OCI-LY1 (cell line): Measurements from ENCODE around the gene HOXC6.

ENCODE experiments used
- EZH2 ChIP-seq: fragments of 200-600 bp; sonication (generic), shearing (Covaris generic); IDR thresholded peaks from 2 replicates; pipeline ENCODE4 v1.8.0; 2017; ENCODE audit warnings: borderline replicate concordance, mixed run types, mild to moderate bottlenecking, antibody characterized with exemption, low read length, moderate library complexity, mixed read lengths
- TF ChIP-seq, protein P1 (sequence below): fragments of 200-600 bp; sonication (generic), shearing (Covaris generic); IDR thresholded peaks from 2 replicates; pipeline ENCODE4 v1.5.1; 2017; ENCODE audit warnings: mild to moderate bottlenecking, antibody characterized with exemption, low read length, moderate library complexity, mixed read lengths

DNA sequence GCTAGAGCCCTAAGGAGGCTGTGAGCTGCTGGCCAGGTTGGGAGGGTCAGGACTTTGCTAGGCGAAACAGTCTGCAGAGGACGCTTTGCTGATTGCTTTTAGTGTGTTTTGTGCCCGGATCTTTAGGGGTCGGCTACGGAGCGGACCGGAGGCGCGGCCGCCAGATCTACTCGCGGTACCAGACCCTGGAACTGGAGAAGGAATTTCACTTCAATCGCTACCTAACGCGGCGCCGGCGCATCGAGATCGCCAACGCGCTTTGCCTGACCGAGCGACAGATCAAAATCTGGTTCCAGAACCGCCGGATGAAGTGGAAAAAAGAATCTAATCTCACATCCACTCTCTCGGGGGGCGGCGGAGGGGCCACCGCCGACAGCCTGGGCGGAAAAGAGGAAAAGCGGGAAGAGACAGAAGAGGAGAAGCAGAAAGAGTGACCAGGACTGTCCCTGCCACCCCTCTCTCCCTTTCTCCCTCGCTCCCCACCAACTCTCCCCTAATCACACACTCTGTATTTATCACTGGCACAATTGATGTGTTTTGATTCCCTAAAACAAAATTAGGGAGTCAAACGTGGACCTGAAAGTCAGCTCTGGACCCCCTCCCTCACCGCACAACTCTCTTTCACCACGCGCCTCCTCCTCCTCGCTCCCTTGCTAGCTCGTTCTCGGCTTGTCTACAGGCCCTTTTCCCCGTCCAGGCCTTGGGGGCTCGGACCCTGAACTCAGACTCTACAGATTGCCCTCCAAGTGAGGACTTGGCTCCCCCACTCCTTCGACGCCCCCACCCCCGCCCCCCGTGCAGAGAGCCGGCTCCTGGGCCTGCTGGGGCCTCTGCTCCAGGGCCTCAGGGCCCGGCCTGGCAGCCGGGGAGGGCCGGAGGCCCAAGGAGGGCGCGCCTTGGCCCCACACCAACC, 1.5 kb downstream of the HOXC6 start:
- TF ChIP-seq, protein P1, sequence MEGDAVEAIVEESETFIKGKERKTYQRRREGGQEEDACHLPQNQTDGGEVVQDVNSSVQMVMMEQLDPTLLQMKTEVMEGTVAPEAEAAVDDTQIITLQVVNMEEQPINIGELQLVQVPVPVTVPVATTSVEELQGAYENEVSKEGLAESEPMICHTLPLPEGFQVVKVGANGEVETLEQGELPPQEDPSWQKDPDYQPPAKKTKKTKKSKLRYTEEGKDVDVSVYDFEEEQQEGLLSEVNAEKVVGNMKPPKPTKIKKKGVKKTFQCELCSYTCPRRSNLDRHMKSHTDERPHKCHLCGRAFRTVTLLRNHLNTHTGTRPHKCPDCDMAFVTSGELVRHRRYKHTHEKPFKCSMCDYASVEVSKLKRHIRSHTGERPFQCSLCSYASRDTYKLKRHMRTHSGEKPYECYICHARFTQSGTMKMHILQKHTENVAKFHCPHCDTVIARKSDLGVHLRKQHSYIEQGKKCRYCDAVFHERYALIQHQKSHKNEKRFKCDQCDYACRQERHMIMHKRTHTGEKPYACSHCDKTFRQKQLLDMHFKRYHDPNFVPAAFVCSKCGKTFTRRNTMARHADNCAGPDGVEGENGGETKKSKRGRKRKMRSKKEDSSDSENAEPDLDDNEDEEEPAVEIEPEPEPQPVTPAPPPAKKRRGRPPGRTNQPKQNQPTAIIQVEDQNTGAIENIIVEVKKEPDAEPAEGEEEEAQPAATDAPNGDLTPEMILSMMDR: no peak
- TF ChIP-seq EZH2: no peak
